ENCODE measurements around the gene FBXO27.

- TF ChIP-seq KDM1A (IDR thresholded peaks at IDR 0.05; ENCODE audit: low read depth) (no peak), MYC (IDR thresholded peaks at IDR 0.05; ENCODE audit: borderline replicate concordance, low read length) (no peak; the same call in 1 of the 2 replicates), TP53 (CRISPR knock-in tag; IDR thresholded peaks at IDR 0.05) (no peak), ESRRA (IDR thresholded peaks at IDR 0.05; ENCODE audit: borderline replicate concordance, low read length) (no peak), EP300 (IDR thresholded peaks at IDR 0.05) (no peak)
Measured at GRCh38 chr19:39031368-39032062, 834 bp downstream of the FBXO27 start.
